WTC11 (cell line): Measurements from ENCODE around the gene UBE2N. TPM values are rescaled to one million over a fixed set of nuclear protein-coding genes. Genes with fewer than 3 reads are reported as not detected.

Experiments used
- ATAC-seq: fragments of 200-7000 bp; cut with Tn5 transposase; 2 replicates; pipeline ENCODE4 v1.10.0; 2021; ENCODE audit warnings: mild to moderate bottlenecking, moderate library complexity
- CTCF ChIA-PET: fragments of 300-600 bp; sonication (Branson Sonifier 250); formaldehyde crosslinking; loops from one replicate; lab custom pipeline; 2021; ENCODE audit warnings: antibody characterized with exemption; lab: Charles Lee
- POLR2A ChIA-PET: fragments of 350-600 bp; sonication (Branson Sonifier 250); formaldehyde crosslinking; loops from one replicate; lab custom pipeline; 2021; ENCODE audit warnings: antibody characterized with exemption; lab: Charles Lee
- DNase-seq: peaks from one replicate; pipeline ENCODE4 v3.0.0; 2021; ENCODE audit warnings: low spot score
- H3K27ac Mint-ChIP-seq: 2 replicates; pipeline ENCODE4 v1.8.0; 2021; ENCODE audit warnings: mixed read lengths
- H3K27me3 Mint-ChIP-seq: 2 replicates; pipeline ENCODE4 v1.8.0; 2021; ENCODE audit warnings: low read depth, mild to moderate bottlenecking, moderate library complexity, mixed read lengths
- H3K36me3 Mint-ChIP-seq: 2 replicates; pipeline ENCODE4 v1.8.0; 2021; ENCODE audit warnings: mixed read lengths
- H3K4me1 Mint-ChIP-seq: 2 replicates; pipeline ENCODE4 v1.8.0; 2022; ENCODE audit warnings: mixed read lengths
- H3K4me3 Mint-ChIP-seq: 2 replicates; pipeline ENCODE4 v1.8.0; 2021; ENCODE audit warnings: mild to moderate bottlenecking, moderate library complexity, mixed read lengths
- H3K9me3 Mint-ChIP-seq: 2 replicates; pipeline ENCODE4 v1.8.0; 2021; ENCODE audit warnings: mixed read lengths
- CREM ChIP-seq: sonication (generic); formaldehyde crosslinking; IDR thresholded peaks from 2 replicates; pipeline ENCODE4 v1.8.1; 2022; ENCODE audit warnings: mild to moderate bottlenecking, missing genetic modification reagents, moderate library complexity
- ESRRA ChIP-seq: sonication (generic); formaldehyde crosslinking; IDR thresholded peaks from 2 replicates; pipeline ENCODE4 v1.8.1; 2022; ENCODE audit warnings: mild to moderate bottlenecking, missing genetic modification reagents, borderline replicate concordance
- GABPB1 ChIP-seq: sonication (generic); formaldehyde crosslinking; IDR thresholded peaks from 2 replicates; pipeline ENCODE4 v1.8.1; 2023; ENCODE audit warnings: mild to moderate bottlenecking, missing genetic modification reagents
- GTF2I ChIP-seq: fragments of 250-450 bp; sonication (Bioruptor Pico); conservative IDR thresholded peaks from 2 replicates; pipeline ENCODE4 v1.4.0; 2021; ENCODE audit warnings: mild to moderate bottlenecking
- JAZF1 ChIP-seq: fragments of 250-450 bp; sonication (Bioruptor Pico); IDR thresholded peaks from 2 replicates; pipeline ENCODE4 v1.9.0; 2021; ENCODE audit warnings: moderate library complexity, mild to moderate bottlenecking, inconsistent platforms
- NR1H2 ChIP-seq: sonication (generic); formaldehyde crosslinking; IDR thresholded peaks from 2 replicates; pipeline ENCODE4 v1.9.0; 2021; ENCODE audit warnings: mild to moderate bottlenecking, moderate library complexity, missing genetic modification reagents
- PRRX2 ChIP-seq: fragments of 250-450 bp; sonication (Bioruptor Pico); IDR thresholded peaks from 2 replicates; pipeline ENCODE4 v1.8.0; 2021; ENCODE audit warnings: mild to moderate bottlenecking
- total RNA-seq: library from RNA; stranded (reverse); gene quantifications from 3 replicates; pipeline ENCODE4 v1.2.3, GENCODE V29; 2021
- TF ChIP-seq, protein P1 (sequence below): sonication (generic); formaldehyde crosslinking; IDR thresholded peaks from 2 replicates; pipeline ENCODE4 v1.8.0; 2022; ENCODE audit warnings: missing genetic modification reagents
- TF ChIP-seq, protein P2 (sequence below): sonication (generic); formaldehyde crosslinking; IDR thresholded peaks from 2 replicates; pipeline ENCODE4 v1.8.1; 2022; ENCODE audit warnings: low read depth, missing genetic modification reagents, borderline replicate concordance
- TF ChIP-seq, protein P3 (sequence below): sonication (generic); formaldehyde crosslinking; IDR thresholded peaks from 2 replicates; pipeline ENCODE4 v1.8.1; 2023; ENCODE audit warnings: mild to moderate bottlenecking, missing genetic modification reagents
- TF ChIP-seq, protein P4 (sequence below): fragments of 250-450 bp; sonication (Bioruptor Pico); IDR thresholded peaks from 2 replicates; pipeline ENCODE4 v2.1.2; 2022; ENCODE audit warnings: mild to moderate bottlenecking, moderate library complexity
- TF ChIP-seq, protein P5 (sequence below): fragments of 250-450 bp; sonication (Bioruptor Pico); IDR thresholded peaks from 2 replicates; pipeline ENCODE4 v1.9.0; 2021; ENCODE audit warnings: mild to moderate bottlenecking
- TF ChIP-seq, protein P6 (sequence below): sonication (generic); formaldehyde crosslinking; conservative IDR thresholded peaks from 2 replicates; pipeline ENCODE4 v1.8.1; 2023; ENCODE audit warnings: mild to moderate bottlenecking, low read depth, missing genetic modification reagents, moderate library complexity
- TF ChIP-seq, protein P7 (sequence below): fragments of 250-450 bp; sonication (Bioruptor Pico); IDR thresholded peaks from 2 replicates; pipeline ENCODE4 v1.9.0; 2021; ENCODE audit warnings: mild to moderate bottlenecking
- TF ChIP-seq, protein P8 (sequence below): sonication (generic); formaldehyde crosslinking; IDR thresholded peaks from 2 replicates; pipeline ENCODE4 v1.8.0; 2022; ENCODE audit warnings: mild to moderate bottlenecking, missing genetic modification reagents

UBE2N gene
- total RNA-seq, 1 experiment from 2014 or later = 195 TPM

DNA sequence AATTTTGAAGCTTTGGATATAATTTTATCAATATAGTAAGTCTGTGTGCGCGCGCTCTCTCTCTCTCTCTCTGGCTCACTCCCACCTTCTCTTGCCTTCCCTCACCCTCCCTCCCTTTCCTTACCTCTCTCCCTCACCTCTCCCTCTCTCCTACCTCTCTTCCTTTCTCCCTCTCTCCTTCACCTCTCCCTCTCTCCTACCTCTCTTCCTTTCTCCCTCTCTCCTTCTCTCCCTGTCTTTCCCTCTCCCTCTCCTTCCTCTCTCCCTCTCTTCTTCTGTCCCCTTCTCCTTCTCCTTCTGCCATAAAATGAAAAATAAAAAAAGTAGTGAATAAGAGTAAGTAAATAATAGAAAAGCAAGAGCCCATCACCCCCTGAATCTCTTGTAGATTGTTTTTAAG lies 73.0 kb downstream of the UBE2N start (continued):
- TF ChIP-seq, protein P1, sequence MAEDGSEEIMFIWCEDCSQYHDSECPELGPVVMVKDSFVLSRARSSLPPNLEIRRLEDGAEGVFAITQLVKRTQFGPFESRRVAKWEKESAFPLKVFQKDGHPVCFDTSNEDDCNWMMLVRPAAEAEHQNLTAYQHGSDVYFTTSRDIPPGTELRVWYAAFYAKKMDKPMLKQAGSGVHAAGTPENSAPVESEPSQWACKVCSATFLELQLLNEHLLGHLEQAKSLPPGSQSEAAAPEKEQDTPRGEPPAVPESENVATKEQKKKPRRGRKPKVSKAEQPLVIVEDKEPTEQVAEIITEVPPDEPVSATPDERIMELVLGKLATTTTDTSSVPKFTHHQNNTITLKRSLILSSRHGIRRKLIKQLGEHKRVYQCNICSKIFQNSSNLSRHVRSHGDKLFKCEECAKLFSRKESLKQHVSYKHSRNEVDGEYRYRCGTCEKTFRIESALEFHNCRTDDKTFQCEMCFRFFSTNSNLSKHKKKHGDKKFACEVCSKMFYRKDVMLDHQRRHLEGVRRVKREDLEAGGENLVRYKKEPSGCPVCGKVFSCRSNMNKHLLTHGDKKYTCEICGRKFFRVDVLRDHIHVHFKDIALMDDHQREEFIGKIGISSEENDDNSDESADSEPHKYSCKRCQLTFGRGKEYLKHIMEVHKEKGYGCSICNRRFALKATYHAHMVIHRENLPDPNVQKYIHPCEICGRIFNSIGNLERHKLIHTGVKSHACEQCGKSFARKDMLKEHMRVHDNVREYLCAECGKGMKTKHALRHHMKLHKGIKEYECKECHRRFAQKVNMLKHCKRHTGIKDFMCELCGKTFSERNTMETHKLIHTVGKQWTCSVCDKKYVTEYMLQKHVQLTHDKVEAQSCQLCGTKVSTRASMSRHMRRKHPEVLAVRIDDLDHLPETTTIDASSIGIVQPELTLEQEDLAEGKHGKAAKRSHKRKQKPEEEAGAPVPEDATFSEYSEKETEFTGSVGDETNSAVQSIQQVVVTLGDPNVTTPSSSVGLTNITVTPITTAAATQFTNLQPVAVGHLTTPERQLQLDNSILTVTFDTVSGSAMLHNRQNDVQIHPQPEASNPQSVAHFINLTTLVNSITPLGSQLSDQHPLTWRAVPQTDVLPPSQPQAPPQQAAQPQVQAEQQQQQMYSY (CRISPR knock-in tag) = no peak
- no peak for TF ChIP-seq CREM (CRISPR knock-in tag)
- TF ChIP-seq ESRRA (CRISPR knock-in tag) = no peak

DNA sequence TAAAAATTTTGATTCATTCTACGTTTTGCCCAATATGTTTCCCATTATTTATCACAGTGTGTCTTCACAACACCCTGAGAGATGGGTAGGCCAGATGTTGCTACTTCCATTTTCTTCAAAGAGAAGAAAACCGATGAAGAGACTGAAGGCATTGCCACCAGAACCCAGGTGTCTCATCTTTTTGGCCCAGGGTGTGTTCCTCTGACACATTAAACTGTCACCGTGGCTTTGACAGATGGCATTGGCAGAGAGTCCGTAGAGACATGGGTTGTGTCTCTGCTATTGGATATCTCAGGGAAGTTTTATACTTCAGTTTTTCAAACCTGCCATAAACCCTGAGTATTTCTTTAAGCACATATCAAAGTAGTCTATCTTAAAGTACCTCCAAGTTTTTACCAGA lies 75.3 kb downstream of the UBE2N start:
- TF ChIP-seq PRRX2 (no peak), ESRRA (CRISPR knock-in tag) (no peak), GABPB1 (no peak)
- TF ChIP-seq, protein P2, sequence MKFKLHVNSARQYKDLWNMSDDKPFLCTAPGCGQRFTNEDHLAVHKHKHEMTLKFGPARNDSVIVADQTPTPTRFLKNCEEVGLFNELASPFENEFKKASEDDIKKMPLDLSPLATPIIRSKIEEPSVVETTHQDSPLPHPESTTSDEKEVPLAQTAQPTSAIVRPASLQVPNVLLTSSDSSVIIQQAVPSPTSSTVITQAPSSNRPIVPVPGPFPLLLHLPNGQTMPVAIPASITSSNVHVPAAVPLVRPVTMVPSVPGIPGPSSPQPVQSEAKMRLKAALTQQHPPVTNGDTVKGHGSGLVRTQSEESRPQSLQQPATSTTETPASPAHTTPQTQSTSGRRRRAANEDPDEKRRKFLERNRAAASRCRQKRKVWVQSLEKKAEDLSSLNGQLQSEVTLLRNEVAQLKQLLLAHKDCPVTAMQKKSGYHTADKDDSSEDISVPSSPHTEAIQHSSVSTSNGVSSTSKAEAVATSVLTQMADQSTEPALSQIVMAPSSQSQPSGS (CRISPR knock-in tag) = no peak

DNA sequence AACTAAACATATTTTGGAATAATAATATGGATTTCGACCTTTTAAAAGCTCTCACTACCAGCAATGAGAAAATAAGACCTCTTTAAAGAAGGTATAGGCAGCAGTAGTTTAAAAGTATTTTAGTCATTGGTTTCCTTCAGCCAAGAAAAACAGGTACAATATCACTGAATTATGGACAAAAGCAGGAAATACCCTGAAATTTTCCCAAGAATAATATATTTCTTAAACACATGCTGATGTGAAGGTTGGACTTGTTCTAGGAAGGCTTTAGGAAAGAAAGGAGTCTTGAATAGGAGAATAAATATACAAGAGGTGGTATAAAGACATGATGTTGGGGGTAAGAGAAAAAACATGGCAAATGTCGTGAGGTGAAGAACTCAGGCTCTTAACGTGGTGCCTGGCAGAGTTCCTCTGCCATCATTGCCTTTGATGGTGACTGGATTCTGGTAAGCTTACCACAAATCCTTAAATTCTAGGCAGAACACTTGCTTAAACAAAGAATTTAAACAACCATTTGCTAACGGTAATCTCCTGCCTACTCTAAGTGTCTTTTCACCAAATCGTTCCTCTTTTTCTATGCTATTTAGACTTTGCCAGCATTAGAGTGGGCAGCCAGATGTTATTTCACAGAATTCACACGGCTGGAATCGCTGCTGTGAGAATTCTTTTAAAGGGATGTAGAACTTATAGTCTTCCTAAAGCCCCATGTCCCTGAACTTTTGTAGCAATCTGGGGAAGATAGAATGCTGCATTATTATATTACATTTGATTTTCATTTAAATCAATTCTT lies 75.9 kb downstream of the UBE2N start:
- ATAC-seq (no peak), DNase-seq (no peak)
- no peaks in the 10 kb centered on the region for H3K27me3 Mint-ChIP-seq
- no peak overlapping the region for H3K27ac Mint-ChIP-seq
- peaks cover 3% of the 10 kb centered on the region; the same call in 1 of the 2 replicates for H3K9me3 Mint-ChIP-seq
- no peak overlapping the region for H3K4me3 Mint-ChIP-seq
- H3K4me1 Mint-ChIP-seq = peaks cover 24% of the 10 kb centered on the region
- no peaks in the 10 kb centered on the region; the same call in 1 of the 2 replicates for H3K36me3 Mint-ChIP-seq
- ChIA-PET POLR2A (interaction anchor here (0.7 kb wide), 1 partner anchor 118 kb away, joined by 4 read pairs; no protein-coding TSS in a partner anchor), CTCF (no interaction called here)
- TF ChIP-seq JAZF1 (CRISPR knock-in tag) (no peak), NR1H2 (CRISPR knock-in tag) (no peak), GTF2I (CRISPR knock-in tag) (no peak)
- TF ChIP-seq, protein P3, sequence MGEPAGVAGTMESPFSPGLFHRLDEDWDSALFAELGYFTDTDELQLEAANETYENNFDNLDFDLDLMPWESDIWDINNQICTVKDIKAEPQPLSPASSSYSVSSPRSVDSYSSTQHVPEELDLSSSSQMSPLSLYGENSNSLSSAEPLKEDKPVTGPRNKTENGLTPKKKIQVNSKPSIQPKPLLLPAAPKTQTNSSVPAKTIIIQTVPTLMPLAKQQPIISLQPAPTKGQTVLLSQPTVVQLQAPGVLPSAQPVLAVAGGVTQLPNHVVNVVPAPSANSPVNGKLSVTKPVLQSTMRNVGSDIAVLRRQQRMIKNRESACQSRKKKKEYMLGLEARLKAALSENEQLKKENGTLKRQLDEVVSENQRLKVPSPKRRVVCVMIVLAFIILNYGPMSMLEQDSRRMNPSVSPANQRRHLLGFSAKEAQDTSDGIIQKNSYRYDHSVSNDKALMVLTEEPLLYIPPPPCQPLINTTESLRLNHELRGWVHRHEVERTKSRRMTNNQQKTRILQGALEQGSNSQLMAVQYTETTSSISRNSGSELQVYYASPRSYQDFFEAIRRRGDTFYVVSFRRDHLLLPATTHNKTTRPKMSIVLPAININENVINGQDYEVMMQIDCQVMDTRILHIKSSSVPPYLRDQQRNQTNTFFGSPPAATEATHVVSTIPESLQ = no peak
- TF ChIP-seq, protein P4, sequence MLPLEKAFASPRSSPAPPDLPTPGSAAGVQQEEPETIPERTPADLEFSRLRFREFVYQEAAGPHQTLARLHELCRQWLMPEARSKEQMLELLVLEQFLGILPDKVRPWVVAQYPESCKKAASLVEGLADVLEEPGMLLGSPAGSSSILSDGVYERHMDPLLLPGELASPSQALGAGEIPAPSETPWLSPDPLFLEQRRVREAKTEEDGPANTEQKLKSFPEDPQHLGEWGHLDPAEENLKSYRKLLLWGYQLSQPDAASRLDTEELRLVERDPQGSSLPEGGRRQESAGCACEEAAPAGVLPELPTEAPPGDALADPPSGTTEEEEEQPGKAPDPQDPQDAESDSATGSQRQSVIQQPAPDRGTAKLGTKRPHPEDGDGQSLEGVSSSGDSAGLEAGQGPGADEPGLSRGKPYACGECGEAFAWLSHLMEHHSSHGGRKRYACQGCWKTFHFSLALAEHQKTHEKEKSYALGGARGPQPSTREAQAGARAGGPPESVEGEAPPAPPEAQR (CRISPR knock-in tag) = no peak
- TF ChIP-seq, protein P5, sequence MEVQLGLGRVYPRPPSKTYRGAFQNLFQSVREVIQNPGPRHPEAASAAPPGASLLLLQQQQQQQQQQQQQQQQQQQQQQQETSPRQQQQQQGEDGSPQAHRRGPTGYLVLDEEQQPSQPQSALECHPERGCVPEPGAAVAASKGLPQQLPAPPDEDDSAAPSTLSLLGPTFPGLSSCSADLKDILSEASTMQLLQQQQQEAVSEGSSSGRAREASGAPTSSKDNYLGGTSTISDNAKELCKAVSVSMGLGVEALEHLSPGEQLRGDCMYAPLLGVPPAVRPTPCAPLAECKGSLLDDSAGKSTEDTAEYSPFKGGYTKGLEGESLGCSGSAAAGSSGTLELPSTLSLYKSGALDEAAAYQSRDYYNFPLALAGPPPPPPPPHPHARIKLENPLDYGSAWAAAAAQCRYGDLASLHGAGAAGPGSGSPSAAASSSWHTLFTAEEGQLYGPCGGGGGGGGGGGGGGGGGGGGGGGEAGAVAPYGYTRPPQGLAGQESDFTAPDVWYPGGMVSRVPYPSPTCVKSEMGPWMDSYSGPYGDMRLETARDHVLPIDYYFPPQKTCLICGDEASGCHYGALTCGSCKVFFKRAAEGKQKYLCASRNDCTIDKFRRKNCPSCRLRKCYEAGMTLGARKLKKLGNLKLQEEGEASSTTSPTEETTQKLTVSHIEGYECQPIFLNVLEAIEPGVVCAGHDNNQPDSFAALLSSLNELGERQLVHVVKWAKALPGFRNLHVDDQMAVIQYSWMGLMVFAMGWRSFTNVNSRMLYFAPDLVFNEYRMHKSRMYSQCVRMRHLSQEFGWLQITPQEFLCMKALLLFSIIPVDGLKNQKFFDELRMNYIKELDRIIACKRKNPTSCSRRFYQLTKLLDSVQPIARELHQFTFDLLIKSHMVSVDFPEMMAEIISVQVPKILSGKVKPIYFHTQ (CRISPR knock-in tag) = no peak
- TF ChIP-seq, protein P6, sequence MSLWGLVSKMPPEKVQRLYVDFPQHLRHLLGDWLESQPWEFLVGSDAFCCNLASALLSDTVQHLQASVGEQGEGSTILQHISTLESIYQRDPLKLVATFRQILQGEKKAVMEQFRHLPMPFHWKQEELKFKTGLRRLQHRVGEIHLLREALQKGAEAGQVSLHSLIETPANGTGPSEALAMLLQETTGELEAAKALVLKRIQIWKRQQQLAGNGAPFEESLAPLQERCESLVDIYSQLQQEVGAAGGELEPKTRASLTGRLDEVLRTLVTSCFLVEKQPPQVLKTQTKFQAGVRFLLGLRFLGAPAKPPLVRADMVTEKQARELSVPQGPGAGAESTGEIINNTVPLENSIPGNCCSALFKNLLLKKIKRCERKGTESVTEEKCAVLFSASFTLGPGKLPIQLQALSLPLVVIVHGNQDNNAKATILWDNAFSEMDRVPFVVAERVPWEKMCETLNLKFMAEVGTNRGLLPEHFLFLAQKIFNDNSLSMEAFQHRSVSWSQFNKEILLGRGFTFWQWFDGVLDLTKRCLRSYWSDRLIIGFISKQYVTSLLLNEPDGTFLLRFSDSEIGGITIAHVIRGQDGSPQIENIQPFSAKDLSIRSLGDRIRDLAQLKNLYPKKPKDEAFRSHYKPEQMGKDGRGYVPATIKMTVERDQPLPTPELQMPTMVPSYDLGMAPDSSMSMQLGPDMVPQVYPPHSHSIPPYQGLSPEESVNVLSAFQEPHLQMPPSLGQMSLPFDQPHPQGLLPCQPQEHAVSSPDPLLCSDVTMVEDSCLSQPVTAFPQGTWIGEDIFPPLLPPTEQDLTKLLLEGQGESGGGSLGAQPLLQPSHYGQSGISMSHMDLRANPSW (CRISPR knock-in tag) = no peak
- TF ChIP-seq, protein P7, sequence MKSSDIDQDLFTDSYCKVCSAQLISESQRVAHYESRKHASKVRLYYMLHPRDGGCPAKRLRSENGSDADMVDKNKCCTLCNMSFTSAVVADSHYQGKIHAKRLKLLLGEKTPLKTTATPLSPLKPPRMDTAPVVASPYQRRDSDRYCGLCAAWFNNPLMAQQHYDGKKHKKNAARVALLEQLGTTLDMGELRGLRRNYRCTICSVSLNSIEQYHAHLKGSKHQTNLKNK (CRISPR knock-in tag) = no peak
- TF ChIP-seq, protein P8, sequence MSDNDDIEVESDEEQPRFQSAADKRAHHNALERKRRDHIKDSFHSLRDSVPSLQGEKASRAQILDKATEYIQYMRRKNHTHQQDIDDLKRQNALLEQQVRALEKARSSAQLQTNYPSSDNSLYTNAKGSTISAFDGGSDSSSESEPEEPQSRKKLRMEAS (CRISPR knock-in tag) = no peak

More for the DNA sequence above, 75.3 kb downstream of the UBE2N start:
- no peak for DNase-seq
- Mint-ChIP-seq H3K27me3 (no peaks in the 10 kb centered on the region), H3K36me3 (peaks cover 4% of the 10 kb centered on the region; the same call in 1 of the 2 replicates), H3K4me1 (peaks cover 28% of the 10 kb centered on the region), H3K4me3 (no peak overlapping the region), H3K9me3 (peaks cover 7% of the 10 kb centered on the region; the same call in 1 of the 2 replicates), H3K27ac (no peak overlapping the region)
- CTCF ChIA-PET = no interaction called here
- POLR2A ChIA-PET = no interaction called here
- no peak for ATAC-seq
